NCI-H510A treated with DMSO at 0.1 percent for 48 hours (cell line): ENCODE measurements around the gene ABCG2.

Experiments used
- DNase-seq: peaks from one replicate; lab custom pipeline; 2025; lab: John Stamatoyannopoulos, UW

ABCG2 gene

GRCh38 chr4:88158489-88159228, at the start of gene ABCG2:
TSS of gene ABCG2 (minus strand) at chr4:88158639. CDS start at chr4:88139995, 18,644 bp downstream.
- DNase-seq: no peak

DNA sequence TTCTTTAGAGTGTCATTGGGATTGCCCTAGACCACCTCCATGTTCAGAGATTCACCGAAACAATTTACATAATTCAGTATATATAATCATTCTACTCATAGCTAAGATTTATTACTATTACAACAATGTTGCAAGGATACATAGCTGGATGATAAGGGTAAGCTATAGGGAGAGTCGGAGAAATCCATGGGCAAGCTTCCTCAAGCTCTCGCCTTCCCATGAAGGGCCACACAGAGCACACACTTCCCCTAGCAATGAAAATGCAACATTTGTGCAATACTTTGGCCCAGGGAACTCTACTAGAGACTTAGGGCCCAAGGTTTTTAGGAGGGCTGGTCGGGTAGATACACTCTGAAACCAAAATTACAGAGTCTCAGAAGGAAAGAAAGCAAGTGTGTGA, 49.7 kb upstream of the ABCG2 start:
- DNase-seq: no peak

DNA sequence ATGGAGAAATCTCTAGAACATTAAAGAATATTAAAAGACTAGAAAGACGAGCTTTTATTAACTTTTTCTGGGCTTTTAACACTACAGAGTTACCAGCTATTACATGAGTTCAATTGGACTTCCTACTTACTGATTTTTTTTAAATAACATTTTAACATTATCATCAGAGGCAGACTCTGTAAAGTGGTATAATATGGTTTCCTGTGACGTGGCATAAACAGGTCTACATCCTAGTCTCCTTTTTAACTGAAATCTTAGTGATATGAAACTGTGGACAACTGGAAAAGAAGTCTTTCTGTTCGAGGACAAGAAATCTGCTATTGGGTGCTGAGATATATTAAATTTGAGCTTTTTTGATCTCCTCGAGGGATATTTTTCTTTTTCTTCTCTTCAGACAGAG, 48.7 kb upstream of the ABCG2 start:
- DNase-seq: no peak

- DNase-seq: no peak
Observed at GRCh38 chr4:88204882-88205281, 46.4 kb upstream of the ABCG2 start.

- DNase-seq: no peak
Observed at GRCh38 chr4:88202443-88202842, 44.0 kb upstream of the ABCG2 start.

GRCh38 chr4:88200186-88200585, 41.7 kb upstream of the ABCG2 start:
- no peak for DNase-seq

GRCh38 chr4:88196523-88197185, 38.2 kb upstream of the ABCG2 start:
- no peak for DNase-seq

- no peak for DNase-seq
Observed at GRCh38 chr4:88196013-88196365, 37.5 kb upstream of the ABCG2 start.

- no peak for DNase-seq
Observed at GRCh38 chr4:88195328-88196012, 37.0 kb upstream of the ABCG2 start.

GRCh38 chr4:88191404-88191803, 33.0 kb upstream of the ABCG2 start:
- no peak for DNase-seq

- no peak for DNase-seq
Observed at GRCh38 chr4:88189881-88190585, 31.6 kb upstream of the ABCG2 start.

GRCh38 chr4:88189418-88189738, 30.9 kb upstream of the ABCG2 start:
- no peak for DNase-seq

- DNase-seq: no peak
Observed at GRCh38 chr4:88188738-88189417, 30.4 kb upstream of the ABCG2 start.

- DNase-seq: no peak
Observed at GRCh38 chr4:88187766-88188165, 29.3 kb upstream of the ABCG2 start.

GRCh38 chr4:88185906-88186305, 27.5 kb upstream of the ABCG2 start:
- no peak for DNase-seq

DNA sequence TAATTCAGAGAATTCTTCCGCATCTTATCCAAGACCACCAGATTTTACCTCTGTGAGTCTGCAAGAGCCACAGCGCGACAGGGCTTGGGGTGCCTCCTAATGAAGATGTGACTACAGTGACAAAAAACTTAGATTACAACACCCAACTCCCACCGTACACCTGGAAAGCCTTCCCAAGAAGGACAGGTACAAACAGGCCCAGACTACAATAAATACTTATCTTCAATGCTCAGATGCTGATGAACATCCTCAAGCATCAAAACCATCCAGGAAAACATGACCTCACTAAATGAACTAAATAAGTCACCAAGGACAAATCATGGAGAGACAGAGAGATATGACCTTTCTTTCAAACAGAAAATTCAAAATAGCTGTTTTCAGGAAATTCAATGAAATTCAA, 20.8 kb upstream of the ABCG2 start:
- no peak for DNase-seq

- DNase-seq: no peak
Observed at GRCh38 chr4:88178626-88179231, 20.3 kb upstream of the ABCG2 start.

DNA sequence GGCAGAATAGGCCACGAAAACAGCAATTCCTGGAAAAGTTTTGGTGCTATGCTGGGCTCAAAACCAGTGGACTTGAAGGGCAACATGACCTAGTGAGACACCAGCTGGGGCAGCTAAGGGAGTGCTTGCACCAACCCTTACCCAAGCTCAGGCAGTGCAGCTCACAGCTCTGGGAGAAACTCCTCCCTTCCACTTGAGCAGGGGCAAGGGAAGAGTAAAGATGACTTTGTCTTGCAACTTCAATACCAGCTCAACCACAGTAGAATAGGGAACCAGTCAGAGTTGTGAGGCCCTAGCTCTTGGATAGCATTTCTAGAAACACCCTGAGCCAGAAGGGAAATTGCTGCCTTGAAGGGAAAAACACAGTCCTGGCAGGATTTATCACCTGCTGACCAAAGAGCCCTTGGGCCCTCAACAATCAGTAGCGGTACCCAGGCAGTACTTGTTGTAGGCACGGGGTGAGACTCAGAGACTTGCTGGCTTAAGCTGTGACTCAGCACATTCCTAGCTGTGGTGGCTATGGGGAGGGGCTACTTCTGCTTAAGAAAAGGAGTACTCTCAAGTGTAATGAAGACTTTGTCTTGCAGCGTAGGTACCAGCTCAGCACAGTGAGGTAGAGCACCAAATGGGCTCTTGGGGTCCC, 19.7 kb upstream of the ABCG2 start:
- no peak for DNase-seq

GRCh38 chr4:88172987-88173386, 14.5 kb upstream of the ABCG2 start:
- DNase-seq: no peak

DNA sequence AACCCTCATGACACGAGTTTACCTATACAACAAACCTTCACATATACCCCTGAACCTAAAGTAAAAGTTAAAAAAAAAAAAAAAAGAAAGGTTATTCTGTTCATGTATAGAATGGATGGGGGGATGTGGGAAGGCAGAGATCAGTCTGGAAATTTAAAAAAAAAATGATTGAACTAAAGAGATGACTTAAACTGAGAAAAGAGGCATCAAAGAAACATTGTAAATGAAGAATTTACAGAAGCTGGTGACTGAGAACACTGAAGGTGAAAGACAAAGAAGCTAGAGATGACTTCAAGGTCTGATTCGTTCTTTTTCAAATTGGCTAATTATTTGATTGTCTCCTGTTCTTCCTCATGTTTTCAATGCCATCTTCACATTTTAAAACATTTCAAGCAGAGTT, 12.8 kb upstream of the ABCG2 start:
- no peak for DNase-seq

DNA sequence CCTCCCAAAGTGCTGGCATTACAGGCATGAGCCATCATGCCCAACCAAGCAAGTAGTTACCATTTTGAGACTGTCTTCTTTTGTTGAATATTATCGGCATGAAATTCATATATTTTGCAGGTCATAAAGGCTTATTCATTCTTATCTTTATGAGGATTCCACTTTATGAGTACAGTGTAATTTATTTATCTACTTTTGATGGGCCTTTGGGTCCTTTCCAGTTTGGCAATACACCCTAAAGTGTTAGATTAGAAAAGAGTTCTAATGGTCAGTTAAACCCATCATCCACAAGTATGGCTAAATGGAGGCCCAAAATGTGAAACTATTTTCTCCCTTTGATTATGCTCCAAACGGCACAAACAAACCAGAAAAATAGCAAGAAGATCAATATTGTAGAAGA, 10.9 kb upstream of the ABCG2 start:
- DNase-seq: no peak
